ENCODE results near the gene ASPA. TPM values are rescaled to one million over a fixed set of nuclear protein-coding genes. Genes with fewer than 3 reads are reported as not detected.

The ASPA gene
- total RNA-seq, 1 experiment from 2014 or later: 1.2 TPM

- DNase-seq (ENCODE audit: low read depth): no peak
These were observed 59.1 kb downstream of the ASPA start for GRCh38 chr17:3534881-3535252.

- no peak for DNase-seq (ENCODE audit: low read depth)
These were observed 59.6 kb downstream of the ASPA start for GRCh38 chr17:3535253-3535995.

GRCh38 chr17:3536716-3537115 lies 60.9 kb downstream of the ASPA start:
- DNase-seq (ENCODE audit: low read depth): no peak

- DNase-seq (ENCODE audit: low read depth): no peak
These were observed 64.2 kb downstream of the ASPA start for GRCh38 chr17:3539881-3540540.

GRCh38 chr17:3542410-3543088 lies 66.8 kb downstream of the ASPA start:
- DNase-seq (ENCODE audit: low read depth): no peak

GRCh38 chr17:3543453-3543852 lies 67.7 kb downstream of the ASPA start:
- DNase-seq (ENCODE audit: low read depth): no peak

GRCh38 chr17:3544365-3544764 lies 68.6 kb downstream of the ASPA start:
- no peak for DNase-seq (ENCODE audit: low read depth)

- DNase-seq (ENCODE audit: low read depth): no peak
These were observed 69.4 kb downstream of the ASPA start for GRCh38 chr17:3545151-3545550.

GRCh38 chr17:3546521-3546920 lies 70.7 kb downstream of the ASPA start:
- no peak for DNase-seq (ENCODE audit: low read depth)

- DNase-seq (ENCODE audit: low read depth): no peak
These were observed 71.2 kb downstream of the ASPA start for GRCh38 chr17:3546997-3547396.

- no peak for DNase-seq (ENCODE audit: low read depth)
These were observed 71.8 kb downstream of the ASPA start for GRCh38 chr17:3547628-3548027.

GRCh38 chr17:3549610-3550162 lies 73.9 kb downstream of the ASPA start:
- no peak for DNase-seq (ENCODE audit: low read depth)

- no peak for DNase-seq (ENCODE audit: low read depth)
These were observed 75.4 kb downstream of the ASPA start for GRCh38 chr17:3551189-3551588.

- DNase-seq (ENCODE audit: low read depth): no peak
These were observed 77.1 kb downstream of the ASPA start for GRCh38 chr17:3552916-3553315.

Other genes with a start within 250 kb of the ASPA start
- not detected in 2 replicates for gene OR3A1, start 177.6 kb upstream of the ASPA start, total RNA-seq (2014; rRNA removed; shearing (Covaris generic))
- not detected in 2 replicates for gene OR3A2, start 89.7 kb upstream of the ASPA start, total RNA-seq (2014; rRNA removed; shearing (Covaris generic))
- gene OR1E1, start 77.6 kb upstream of the ASPA start, total RNA-seq (2014; rRNA removed; shearing (Covaris generic)): not detected in 2 replicates
- gene OR3A3, start 64.6 kb upstream of the ASPA start, total RNA-seq (2014; rRNA removed; shearing (Covaris generic)): not detected in 2 replicates
- gene OR1E2, start 42.2 kb upstream of the ASPA start, total RNA-seq (2014; rRNA removed; shearing (Covaris generic)): not detected in 2 replicates
- not detected in 2 replicates for gene SPATA22, start 4.2 kb upstream of the ASPA start, total RNA-seq (2014; rRNA removed; shearing (Covaris generic))
- gene TRPV3, start 81.8 kb downstream of the ASPA start, total RNA-seq (2014; rRNA removed; shearing (Covaris generic)): under 0.01 and 0.10 TPM in 2 replicates
- 0.72 and 0.78 TPM in 2 replicates for gene TRPV1, start 133.4 kb downstream of the ASPA start, total RNA-seq (2014; rRNA removed; shearing (Covaris generic))
- 9.2 and 11.3 TPM in 2 replicates for gene SHPK, start 160.3 kb downstream of the ASPA start, total RNA-seq (2014; rRNA removed; shearing (Covaris generic))
- 9.9 and 10.3 TPM in 2 replicates for gene CTNS, start 160.8 kb downstream of the ASPA start, total RNA-seq (2014; rRNA removed; shearing (Covaris generic))
- gene TAX1BP3, start 192.6 kb downstream of the ASPA start, total RNA-seq (2014; rRNA removed; shearing (Covaris generic)): 113 and 148 TPM in 2 replicates
- 47.9 and 64.7 TPM in 2 replicates for gene EMC6, start 192.8 kb downstream of the ASPA start, total RNA-seq (2014; rRNA removed; shearing (Covaris generic))
- 0.29 and 0.36 TPM in 2 replicates for gene P2RX5, start 220.2 kb downstream of the ASPA start, total RNA-seq (2014; rRNA removed; shearing (Covaris generic))
- gene HASPIN, start 247.9 kb downstream of the ASPA start, total RNA-seq (2014; rRNA removed; shearing (Covaris generic)): 11.7 and 14.2 TPM in 2 replicates